Measurements from ENCODE around the gene DELE1.

DELE1 gene

GRCh38 chr5:141903261-141903660 lies 20.4 kb upstream of the DELE1 start:
- TF ChIP-seq REST (IDR thresholded peaks at IDR 0.05; ENCODE audit: insufficient read depth in 1 of 2, low read depth in 2 of 2, low read length in 2 of 2) (no peak), POLR2AphosphoS5 (IDR thresholded peaks at IDR 0.05; ENCODE audit: low read depth, low read length) (no peak), FOXP2 (optimal IDR thresholded peaks at IDR 0.05; ENCODE audit: borderline replicate concordance, extremely low read depth, extremely low read length, insufficient read depth) (no peak), SIN3A (IDR thresholded peaks at IDR 0.05; ENCODE audit: borderline replicate concordance, insufficient read depth, low read length) (no peak), TAF1 (IDR thresholded peaks at IDR 0.05; ENCODE audit: borderline replicate concordance, insufficient read depth, low read length) (no peak)

GRCh38 chr5:141904551-141904950 lies 19.1 kb upstream of the DELE1 start:
- no peak for TF ChIP-seq TAF1 (IDR thresholded peaks at IDR 0.05; ENCODE audit: borderline replicate concordance, insufficient read depth, low read length)
- TF ChIP-seq REST (IDR thresholded peaks at IDR 0.05; ENCODE audit: insufficient read depth in 1 of 2, low read depth in 2 of 2, low read length in 2 of 2) = no peak
- no peak for TF ChIP-seq POLR2AphosphoS5 (IDR thresholded peaks at IDR 0.05; ENCODE audit: low read depth, low read length)
- no peak for TF ChIP-seq FOXP2 (optimal IDR thresholded peaks at IDR 0.05; ENCODE audit: borderline replicate concordance, extremely low read depth, extremely low read length, insufficient read depth)
- TF ChIP-seq SIN3A (IDR thresholded peaks at IDR 0.05; ENCODE audit: borderline replicate concordance, insufficient read depth, low read length) = no peak

GRCh38 chr5:141906517-141906916 lies 17.2 kb upstream of the DELE1 start:
- TF ChIP-seq TAF1 (IDR thresholded peaks at IDR 0.05; ENCODE audit: borderline replicate concordance, insufficient read depth, low read length) = no peak
- TF ChIP-seq POLR2AphosphoS5 (IDR thresholded peaks at IDR 0.05; ENCODE audit: low read depth, low read length) = no peak
- TF ChIP-seq REST (IDR thresholded peaks at IDR 0.05; ENCODE audit: insufficient read depth in 1 of 2, low read depth in 2 of 2, low read length in 2 of 2) = no peak
- TF ChIP-seq FOXP2 (optimal IDR thresholded peaks at IDR 0.05; ENCODE audit: borderline replicate concordance, extremely low read depth, extremely low read length, insufficient read depth) = no peak
- no peak for TF ChIP-seq SIN3A (IDR thresholded peaks at IDR 0.05; ENCODE audit: borderline replicate concordance, insufficient read depth, low read length)

GRCh38 chr5:141906972-141907371 lies 16.7 kb upstream of the DELE1 start:
- no peak for TF ChIP-seq POLR2AphosphoS5 (IDR thresholded peaks at IDR 0.05; ENCODE audit: low read depth, low read length)
- TF ChIP-seq SIN3A (IDR thresholded peaks at IDR 0.05; ENCODE audit: borderline replicate concordance, insufficient read depth, low read length) = no peak
- TF ChIP-seq FOXP2 (optimal IDR thresholded peaks at IDR 0.05; ENCODE audit: borderline replicate concordance, extremely low read depth, extremely low read length, insufficient read depth) = no peak
- no peak for TF ChIP-seq REST (IDR thresholded peaks at IDR 0.05; ENCODE audit: insufficient read depth in 1 of 2, low read depth in 2 of 2, low read length in 2 of 2)
- TF ChIP-seq TAF1 (IDR thresholded peaks at IDR 0.05; ENCODE audit: borderline replicate concordance, insufficient read depth, low read length) = no peak

- TF ChIP-seq FOXP2 (optimal IDR thresholded peaks at IDR 0.05; ENCODE audit: borderline replicate concordance, extremely low read depth, extremely low read length, insufficient read depth) = no peak
- no peak for TF ChIP-seq REST (IDR thresholded peaks at IDR 0.05; ENCODE audit: insufficient read depth in 1 of 2, low read depth in 2 of 2, low read length in 2 of 2)
- TF ChIP-seq TAF1 (IDR thresholded peaks at IDR 0.05; ENCODE audit: borderline replicate concordance, insufficient read depth, low read length) = no peak
- TF ChIP-seq SIN3A (IDR thresholded peaks at IDR 0.05; ENCODE audit: borderline replicate concordance, insufficient read depth, low read length) = no peak
- TF ChIP-seq POLR2AphosphoS5 (IDR thresholded peaks at IDR 0.05; ENCODE audit: low read depth, low read length) = no peak
Measured at GRCh38 chr5:141908796-141909195, 14.9 kb upstream of the DELE1 start.

All from PFSK-1 (cell line).